K562 (cell line): ENCODE measurements around the gene WDR46. TPM values are rescaled to one million over a fixed set of nuclear protein-coding genes. Genes with fewer than 3 reads are reported as not detected.

Source experiments
- CBX1 ChIP-seq: sonication (generic); IDR thresholded peaks from 2 replicates; pipeline ENCODE4 v1.6.1; 2016; ENCODE audit warnings: antibody characterized with exemption, low read depth, mild to moderate bottlenecking
- CSDE1 ChIP-seq, 2 experiments: fragments of 450-650 bp; IDR thresholded peaks; 2 replicates each; pipeline ENCODE4 v1.6.1; 2016; ENCODE audit warnings: mild to moderate bottlenecking in 1 of 2
- DACH1 ChIP-seq: fragments of 450-650 bp; IDR thresholded peaks from 2 replicates; pipeline ENCODE4 v1.6.1; 2018; ENCODE audit not compliant: partially characterized antibody
- ESRRB ChIP-seq: fragments of 250-450 bp; sonication (Bioruptor Pico); IDR thresholded peaks from 2 replicates; pipeline ENCODE4 v1.5.0; 2020; ENCODE audit warnings: mild to moderate bottlenecking, moderate library complexity, borderline replicate concordance
- ETV1 ChIP-seq: fragments of 450-650 bp; conservative IDR thresholded peaks from 2 replicates; pipeline ENCODE4 v1.6.1; 2016; ENCODE audit warnings: missing genetic modification characterization, control low read depth, low read depth, missing compliant biosample characterization
- FOXA3 ChIP-seq, 2 experiments: fragments of 450-650 bp in 1 of 2; sonication (generic) in 1 of 2; formaldehyde crosslinking; IDR thresholded peaks in 1 of 2; conservative IDR thresholded peaks in 1 of 2; 2 replicates each; pipeline versions ENCODE4 v1.4.0 to v1.8.0; 2020 to 2022; ENCODE audit warnings: mild to moderate bottlenecking in 2 of 2, missing genetic modification reagents in 1 of 2
- HDAC8 ChIP-seq: fragments of 450-650 bp; IDR thresholded peaks from 2 replicates; pipeline ENCODE4 v1.6.1; 2016; ENCODE audit warnings: mild to moderate bottlenecking, missing genetic modification characterization, moderate library complexity, missing compliant biosample characterization
- HMG20B ChIP-seq: fragments of 250-450 bp; sonication (Bioruptor Pico); IDR thresholded peaks from 2 replicates; pipeline ENCODE4 v1.5.0; 2021; ENCODE audit warnings: mild to moderate bottlenecking
- NELFE ChIP-seq: IDR thresholded peaks from 2 replicates; pipeline ENCODE4 v1.6.1; 2011; ENCODE audit warnings: mild to moderate bottlenecking; ENCODE audit not compliant: insufficient read depth, insufficient read length
- RFX7 ChIP-seq: fragments of 250-450 bp; sonication (Bioruptor Pico); IDR thresholded peaks from 2 replicates; pipeline ENCODE4 v1.5.1; 2021; ENCODE audit warnings: mild to moderate bottlenecking
- SAP30 ChIP-seq: fragments of 200-600 bp; sonication (generic); IDR thresholded peaks from 2 replicates; pipeline ENCODE4 v1.6.1; 2012; ENCODE audit warnings: borderline replicate concordance, low read depth, mild to moderate bottlenecking, moderate library complexity, low read length, control low read depth, inconsistent platforms; ENCODE audit not compliant: insufficient read depth, poor library complexity, severe bottlenecking
- SIN3A ChIP-seq, 2 experiments: fragments of 150-350 bp in 1 of 2; IDR thresholded peaks; 2 replicates each; pipeline ENCODE4 v1.6.1; 2011 to 2016; ENCODE audit warnings: borderline replicate concordance in 2 of 2, low read depth in 2 of 2, low read length in 2 of 2, mild to moderate bottlenecking in 2 of 2, moderate library complexity in 2 of 2; ENCODE audit not compliant: control insufficient read depth in 1 of 2
- ZBTB26 ChIP-seq: fragments of 450-650 bp; formaldehyde crosslinking; IDR thresholded peaks from 2 replicates; pipeline ENCODE4 v1.4.0; 2022; ENCODE audit warnings: missing genetic modification characterization
- ZNF316 ChIP-seq: fragments of 450-650 bp; IDR thresholded peaks from 2 replicates; pipeline ENCODE4 v1.6.1; 2016
- ZNF584 ChIP-seq: fragments of 200-800 bp; sonication (Bioruptor generic); IDR thresholded peaks from 2 replicates; pipeline ENCODE4 v1.6.1; 2016; ENCODE audit warnings: low read depth, mild to moderate bottlenecking, missing genetic modification characterization, missing compliant biosample characterization
- ZNF707 ChIP-seq: fragments of 250-450 bp; sonication (Bioruptor Pico); conservative IDR thresholded peaks from 2 replicates; pipeline ENCODE4 v1.8.0; 2022; ENCODE audit warnings: inconsistent platforms, mild to moderate bottlenecking, moderate library complexity
- ZNF780A ChIP-seq: fragments of 250-450 bp; sonication (Bioruptor Pico); IDR thresholded peaks from 2 replicates; pipeline ENCODE4 v1.5.0; 2021; ENCODE audit warnings: mild to moderate bottlenecking
- ZSCAN32 ChIP-seq: fragments of 450-650 bp; formaldehyde crosslinking; IDR thresholded peaks from 2 replicates; pipeline ENCODE4 v1.4.0; 2020; ENCODE audit warnings: mild to moderate bottlenecking, moderate library complexity
- polyA plus RNA-seq, 8 experiments: library from polyadenylated mRNA; depleted of rRNA in 4 of 8; stranded (reverse) in 5 of 8; unstranded in 3 of 8; fragments of >200 nt; fragmentation: Nextera tagmentation in 2 of 8; fragmentation: Illumina TruSeq in 1 of 8; extraction: Ambion mirVana in 2 of 8; extraction: Trizol in 1 of 8; gene quantifications; 2 replicates each; pipeline versions ENCODE4 v1.2.1 to v1.2.3, GENCODE V29; 2011 to 2014; ENCODE audit warnings: inconsistent platforms in 1 of 8, missing spikeins in 1 of 8
- total RNA-seq, 7 experiments: library from RNA; depleted of rRNA in 6 of 7; stranded (reverse); fragments of >200 nt in 6 of 7; fragmentation: Illumina TruSeq in 2 of 7; extraction: Trizol in 2 of 7; gene quantifications; 2 replicates each; pipeline versions ENCODE4 v1.2.1 to v1.2.3, GENCODE V29; 2011 to 2021; ENCODE audit warnings: low replicate concordance in 1 of 7
- TF ChIP-seq, protein P1 (sequence below): fragments of 450-650 bp; IDR thresholded peaks from 2 replicates; pipeline ENCODE4 v1.6.1; 2018; ENCODE audit not compliant: partially characterized antibody

The WDR46 gene
- total and polyA plus RNA-seq, 9 of the 15 experiments (the other 6 are each of a cell fraction or from before 2014, with no cell fraction given): 8.9 to 146 (median 93.1) TPM

- TF ChIP-seq NELFE (no peak), ZSCAN32 (CRISPR knock-in tag) (0 out of 2 replicates have a peak, but pooled peaks have one; percentile 64), ZBTB26 (CRISPR knock-in tag) (no peak), CBX1 (peak; percentile 24; the same call in 1 of the 2 replicates), HDAC8 (tag) (peak; percentile 69; the same call in 1 of the 2 replicates), SAP30 (peak; percentile 53), ZNF316 (peak; percentile 97), ZNF707 (CRISPR knock-in tag) (no peak), SIN3A (IDR thresholded peaks at IDR 0.05; ENCODE audit: borderline replicate concordance in 2 of 2, control insufficient read depth in 1 of 2, low read depth in 2 of 2, low read length in 2 of 2) (no peak; a peak in 1 of 4 replicates), ZNF584 (no peak), ETV1 (tag) (peak; percentile 82), HMG20B (CRISPR knock-in tag) (no peak), FOXA3 (CRISPR knock-in tag; conservative IDR thresholded peaks at IDR 0.05 in 1 of 2, IDR thresholded peaks at IDR 0.05 in 1 of 2) (peak in 1 of 2 experiments; percentile 58; a peak in 2 of 4 replicates), RFX7 (CRISPR knock-in tag) (no peak), ZNF780A (CRISPR knock-in tag) (no peak), CSDE1 (IDR thresholded peaks at IDR 0.05) (0 out of 4 replicates have a peak, but pooled peaks of 1 of the 2 experiments have one; percentile 28), ESRRB (CRISPR knock-in tag) (0 out of 2 replicates have a peak, but pooled peaks have one; percentile 53), DACH1 (no peak)
- TF ChIP-seq, protein P1, sequence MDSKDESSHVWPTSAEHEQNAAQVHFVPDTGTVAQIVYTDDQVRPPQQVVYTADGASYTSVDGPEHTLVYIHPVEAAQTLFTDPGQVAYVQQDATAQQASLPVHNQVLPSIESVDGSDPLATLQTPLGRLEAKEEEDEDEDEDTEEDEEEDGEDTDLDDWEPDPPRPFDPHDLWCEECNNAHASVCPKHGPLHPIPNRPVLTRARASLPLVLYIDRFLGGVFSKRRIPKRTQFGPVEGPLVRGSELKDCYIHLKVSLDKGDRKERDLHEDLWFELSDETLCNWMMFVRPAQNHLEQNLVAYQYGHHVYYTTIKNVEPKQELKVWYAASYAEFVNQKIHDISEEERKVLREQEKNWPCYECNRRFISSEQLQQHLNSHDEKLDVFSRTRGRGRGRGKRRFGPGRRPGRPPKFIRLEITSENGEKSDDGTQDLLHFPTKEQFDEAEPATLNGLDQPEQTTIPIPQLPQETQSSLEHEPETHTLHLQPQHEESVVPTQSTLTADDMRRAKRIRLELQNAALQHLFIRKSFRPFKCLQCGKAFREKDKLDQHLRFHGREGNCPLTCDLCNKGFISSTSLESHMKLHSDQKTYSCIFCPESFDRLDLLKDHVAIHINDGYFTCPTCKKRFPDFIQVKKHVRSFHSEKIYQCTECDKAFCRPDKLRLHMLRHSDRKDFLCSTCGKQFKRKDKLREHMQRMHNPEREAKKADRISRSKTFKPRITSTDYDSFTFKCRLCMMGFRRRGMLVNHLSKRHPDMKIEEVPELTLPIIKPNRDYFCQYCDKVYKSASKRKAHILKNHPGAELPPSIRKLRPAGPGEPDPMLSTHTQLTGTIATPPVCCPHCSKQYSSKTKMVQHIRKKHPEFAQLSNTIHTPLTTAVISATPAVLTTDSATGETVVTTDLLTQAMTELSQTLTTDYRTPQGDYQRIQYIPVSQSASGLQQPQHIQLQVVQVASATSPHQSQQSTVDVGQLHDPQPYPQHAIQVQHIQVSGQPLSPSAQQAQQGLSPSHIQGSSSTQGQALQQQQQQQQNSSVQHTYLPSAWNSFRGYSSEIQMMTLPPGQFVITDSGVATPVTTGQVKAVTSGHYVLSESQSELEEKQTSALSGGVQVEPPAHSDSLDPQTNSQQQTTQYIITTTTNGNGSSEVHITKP: peak; percentile 65
Observed at GRCh38 chr6:33248932-33249731, 39.9 kb downstream of the WDR46 start (continued).
